Right ventricle myocardium inferior (tissue), 1 donor: ENCODE results near the gene INPP5A. TPM values are rescaled to one million over a fixed set of nuclear protein-coding genes. Genes with fewer than 3 reads are reported as not detected.

ENCODE experiments used
- ATAC-seq: fragments of 200-7000 bp; cut with Tn5 transposase; one replicate; pipeline ENCODE4 v1.9.1; 2020; ENCODE audit warnings: mild to moderate bottlenecking, moderate library complexity
- DNase-seq: peaks from one replicate; pipeline ENCODE4 v3.0.0; 2021; ENCODE audit errors: missing footprints
- intact Hi-C: fragments of 100-400 bp; cut with DNase I; formaldehyde crosslinking; loops from one replicate; pipeline ENCODE4 v1.11.0; 2022
- total RNA-seq: library from RNA; stranded (reverse); fragmentation: NEBNext Ultra II Directional; extraction: Animal tissue kit (Norgen Biotek cat#: 25700); gene quantifications from one replicate; pipeline ENCODE4 v1.2.1, GENCODE V29; 2021
- donor health status: DM: no; HTN: yes; CAD: no; lungs with severe emphysema.

Gene INPP5A
- total RNA-seq, 1 donor from 2014 or later: 108 TPM

GRCh38 chr10:132515811-132516726, 21.5 kb upstream of the INPP5A start:
- no peak for DNase-seq
- no peak for ATAC-seq
- intact Hi-C loops: loop anchor here (2.0 kb wide), 1 partner anchor 51 kb away; no protein-coding TSS in a partner anchor

- ATAC-seq (peak; percentile 91), DNase-seq (peak; percentile 93)
- intact Hi-C loops: loop anchor here (1.0 to 2.0 kb wide), 2 partner anchors 52 to 114 kb away; no protein-coding TSS in a partner anchor
Measured at GRCh38 chr10:132516771-132517725, 20.5 kb upstream of the INPP5A start.

- no peak for DNase-seq
- ATAC-seq: peak; percentile 34
- intact Hi-C loops: loop anchor here (1.0 to 2.0 kb wide), 4 partner anchors 19 to 113 kb away; partner anchors contain the start of gene INPP5A
Measured at GRCh38 chr10:132517951-132518521, 19.6 kb upstream of the INPP5A start.

GRCh38 chr10:132518572-132519381, 18.8 kb upstream of the INPP5A start:
- ATAC-seq: peak; percentile 52
- intact Hi-C loops: loop anchor here (1.0 to 2.0 kb wide), 2 partner anchors 19 to 70 kb away; partner anchors contain the start of gene INPP5A
- peak; percentile 60 for DNase-seq

- intact Hi-C loops: loop anchor here (2.0 kb wide), 1 partner anchor 69 kb away; no protein-coding TSS in a partner anchor
- DNase-seq (peak; percentile 61), ATAC-seq (no peak)
Measured at GRCh38 chr10:132519382-132520176, 18.0 kb upstream of the INPP5A start.

GRCh38 chr10:132520177-132520811, 17.3 kb upstream of the INPP5A start:
- intact Hi-C loops: no loop called here
- no peak for DNase-seq
- no peak for ATAC-seq

- no peak for DNase-seq
- intact Hi-C loops: no loop called here
- no peak for ATAC-seq
Measured at GRCh38 chr10:132521041-132521465, 16.5 kb upstream of the INPP5A start.

GRCh38 chr10:132521466-132522102, 16.0 kb upstream of the INPP5A start:
- no peak for DNase-seq

GRCh38 chr10:132522521-132523411, 14.8 kb upstream of the INPP5A start:
- no peak for DNase-seq
- no peak for ATAC-seq
- intact Hi-C loops: no loop called here

More at GRCh38 chr10:132521466-132522102, 16.0 kb upstream of the INPP5A start:
- intact Hi-C loops: no loop called here
- ATAC-seq: no peak

GRCh38 chr10:132523561-132524442, 13.8 kb upstream of the INPP5A start:
- no peak for ATAC-seq
- intact Hi-C loops: no loop called here
- peak; percentile 54 for DNase-seq

GRCh38 chr10:132524443-132525285, 12.9 kb upstream of the INPP5A start:
- intact Hi-C loops: no loop called here
- no peak for ATAC-seq
- peak; percentile 26 for DNase-seq

GRCh38 chr10:132526676-132527075, 10.9 kb upstream of the INPP5A start:
- DNase-seq (peak; percentile 14), ATAC-seq (no peak)
- intact Hi-C loops: no loop called here

- intact Hi-C loops: no loop called here
- ATAC-seq: peak; percentile 27
Measured at GRCh38 chr10:132527339-132528063, 10.1 kb upstream of the INPP5A start.

More at GRCh38 chr10:132527339-132528063, 10.1 kb upstream of the INPP5A start:
- DNase-seq: peak; percentile 21
